ENCODE measurements around the gene ULK4.
"Not testable (repeated sequence)": the region's sequence is repeated elsewhere in the genome, so short reads cannot be mapped to it uniquely, and the experiment has no call there.

Gene ULK4

GRCh38 chr3:41683666-41684350, 278.1 kb downstream of the ULK4 start:
- DNase-seq, result no peak

DNA sequence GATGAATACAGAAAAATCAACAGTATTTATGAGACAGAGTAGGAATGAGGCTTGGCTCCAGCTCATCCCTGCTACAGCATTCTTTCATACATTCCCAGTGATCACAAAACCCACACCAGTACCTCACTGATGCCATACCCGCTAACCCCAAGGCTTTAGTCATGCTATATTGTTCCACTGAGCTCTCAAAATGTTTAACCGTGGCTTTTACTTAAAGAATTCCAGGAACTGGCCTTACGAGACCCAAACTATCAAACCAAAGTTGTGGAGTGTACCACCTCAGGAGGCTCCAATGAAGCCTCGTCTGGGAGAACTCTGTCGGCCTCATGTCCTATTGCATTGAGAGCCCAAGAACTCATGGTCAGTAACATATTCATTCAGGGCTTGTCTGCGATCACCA, 278.9 kb downstream of the ULK4 start:
- no peak for DNase-seq

DNA sequence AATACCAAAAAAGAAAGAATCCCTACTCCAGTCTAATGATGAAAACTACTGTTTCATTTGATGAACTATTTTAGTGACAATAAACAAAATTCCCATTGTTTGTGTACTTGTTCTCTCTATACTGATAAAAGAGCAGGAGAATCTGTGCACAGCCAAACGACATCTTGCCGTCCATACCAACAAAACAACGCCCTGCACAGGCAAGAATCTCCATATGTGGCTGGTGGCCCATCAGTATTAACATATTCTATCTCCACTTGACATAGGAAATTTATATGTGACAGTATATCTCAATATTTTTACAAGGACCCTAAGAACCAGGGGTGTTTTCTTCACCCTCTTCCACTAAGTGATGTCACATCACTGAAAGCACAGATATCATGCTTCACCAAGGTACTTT, 279.5 kb downstream of the ULK4 start:
- no peak for DNase-seq

GRCh38 chr3:41681479-41681878, 280.4 kb downstream of the ULK4 start:
- DNase-seq, result no peak

DNA sequence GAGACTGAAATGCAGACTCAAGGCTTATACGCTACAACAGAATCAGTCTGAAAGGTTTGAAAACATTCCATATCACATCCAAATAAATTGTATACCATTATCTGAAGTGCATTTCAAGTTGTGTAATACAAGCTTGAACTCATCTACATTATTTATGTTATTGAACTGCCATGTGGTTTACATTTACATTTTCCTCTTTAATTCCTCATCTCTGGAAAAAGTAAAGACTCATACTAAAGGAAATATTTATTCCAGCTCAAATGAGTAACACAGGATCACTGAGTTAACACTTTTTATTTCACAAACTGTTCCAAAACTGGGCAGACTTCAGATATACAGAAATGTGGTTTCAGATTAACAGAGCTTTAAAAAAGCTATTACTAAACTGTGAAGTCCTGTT, 282.5 kb downstream of the ULK4 start:
- no peak for DNase-seq

- not testable (repeated sequence) for DNase-seq
These were observed 286.8 kb downstream of the ULK4 start for GRCh38 chr3:41675102-41675501.

DNA sequence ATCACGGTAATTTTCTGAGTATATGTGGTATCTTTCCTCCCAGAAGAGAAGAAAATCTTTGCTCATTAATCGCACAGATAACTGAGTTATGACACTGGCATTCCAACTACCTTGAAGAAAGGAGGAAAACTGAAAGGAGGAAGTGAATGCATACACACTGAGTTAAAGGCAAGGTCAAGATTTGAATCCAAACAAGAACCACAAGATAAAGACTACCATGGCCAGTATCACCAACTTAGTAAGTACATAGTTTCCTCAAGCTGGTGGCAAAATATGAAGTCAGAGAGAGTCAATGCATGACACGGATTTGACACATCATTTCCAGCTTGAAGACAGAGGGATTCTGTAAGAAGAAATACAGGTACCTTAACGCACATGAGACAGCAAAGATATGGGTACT, 287.5 kb downstream of the ULK4 start:
- DNase-seq, result no peak

DNA sequence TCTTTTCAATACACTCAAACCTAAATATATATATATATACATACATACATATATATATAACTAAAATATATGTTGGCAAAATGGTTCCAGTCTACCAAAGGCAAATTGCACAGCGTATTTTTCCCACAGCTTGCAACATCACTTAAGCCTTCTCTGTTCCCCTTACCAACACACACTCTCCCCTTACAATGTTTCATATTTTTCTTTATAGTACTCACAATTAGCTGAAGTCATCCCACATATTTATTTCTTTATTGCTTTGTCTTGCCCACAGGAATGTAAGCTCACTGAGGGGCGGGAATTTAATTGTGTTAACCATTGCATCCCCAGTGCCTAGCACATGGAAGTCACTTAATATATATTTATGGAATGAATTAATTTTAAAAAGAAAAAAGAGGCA, 288.3 kb downstream of the ULK4 start:
- DNase-seq, result no peak

- no peak for DNase-seq
These were observed 293.5 kb downstream of the ULK4 start for GRCh38 chr3:41668379-41668778.

DNA sequence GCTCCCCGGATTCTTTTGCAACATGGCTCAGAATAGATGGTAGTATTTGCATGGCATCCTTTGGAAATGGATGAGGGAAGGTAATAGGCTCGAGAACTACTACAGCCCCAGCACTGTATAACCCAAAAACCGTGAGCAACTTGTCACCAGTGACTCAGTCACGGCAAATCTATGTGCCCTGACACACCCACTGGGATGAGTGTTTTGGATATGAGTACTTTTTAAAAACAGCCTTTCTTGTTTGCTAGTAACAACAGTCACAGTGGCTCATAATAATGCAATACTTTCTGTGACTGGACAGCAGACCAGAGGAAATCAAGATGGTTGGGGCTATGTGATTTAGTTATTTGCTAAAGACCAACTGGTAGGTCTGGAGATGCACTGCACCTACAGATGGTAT, 299.6 kb downstream of the ULK4 start:
- no peak for DNase-seq

- DNase-seq, result no peak
These were observed 300.1 kb downstream of the ULK4 start for GRCh38 chr3:41661796-41662195.

GRCh38 chr3:41660510-41660909, 301.4 kb downstream of the ULK4 start:
- DNase-seq, result no peak

GRCh38 chr3:41653571-41654239, 308.2 kb downstream of the ULK4 start:
- no peak for DNase-seq

- no peak for DNase-seq
These were observed 309.0 kb downstream of the ULK4 start for GRCh38 chr3:41652931-41653330.

GRCh38 chr3:41652506-41652905, 309.4 kb downstream of the ULK4 start:
- DNase-seq, result no peak

DNA sequence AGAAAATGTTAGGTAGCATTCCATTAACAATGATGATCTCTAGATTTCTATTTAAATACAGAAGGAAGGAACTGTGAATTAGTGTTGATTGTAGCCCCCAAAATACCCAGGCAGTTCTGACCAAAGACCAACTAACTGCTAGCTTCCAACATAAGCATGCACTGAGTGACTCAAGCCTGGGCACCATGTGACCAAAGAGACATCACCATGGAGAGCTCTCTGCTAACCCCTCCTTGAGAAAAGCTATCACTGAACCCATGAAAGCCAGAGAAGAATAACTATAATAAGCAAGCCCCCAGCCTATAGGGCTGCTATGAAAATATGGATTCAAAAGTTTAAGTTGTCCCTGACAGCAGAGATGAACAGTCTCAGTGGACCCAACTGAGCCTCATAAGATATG, 310.2 kb downstream of the ULK4 start:
- no peak for DNase-seq

- no peak for DNase-seq
These were observed 311.5 kb downstream of the ULK4 start for GRCh38 chr3:41650406-41650805.

DNA sequence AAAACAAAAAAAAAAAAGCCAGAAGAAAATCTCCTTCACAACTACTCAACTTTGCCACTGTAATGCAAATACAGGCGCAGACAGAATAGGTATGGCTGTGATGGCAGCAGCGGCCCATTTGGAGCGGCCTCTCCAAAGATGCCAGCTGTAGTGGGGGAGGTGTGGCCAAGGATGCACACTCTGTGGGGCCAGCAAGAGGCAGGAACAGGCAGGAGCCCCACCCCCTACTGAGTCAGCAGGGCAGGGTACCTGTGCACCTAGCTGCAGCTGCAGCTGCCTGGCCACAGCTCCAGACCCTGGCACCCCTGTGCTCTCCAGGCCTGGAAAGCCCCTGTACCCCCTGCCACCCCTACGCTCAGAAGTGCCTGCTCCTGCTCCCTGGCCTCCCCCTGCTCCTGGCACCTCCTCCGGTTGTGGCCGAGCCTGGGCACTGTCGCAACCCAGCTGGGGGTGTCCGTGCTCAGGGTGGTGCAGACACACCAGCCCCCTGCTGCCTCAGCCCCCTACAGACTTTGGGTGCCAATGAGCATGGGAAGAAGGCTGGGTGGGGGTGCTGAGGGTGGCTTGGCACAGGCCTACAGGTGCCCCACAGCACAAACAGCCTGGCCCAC, 312.7 kb downstream of the ULK4 start:
- DNase-seq, result no peak

DNA sequence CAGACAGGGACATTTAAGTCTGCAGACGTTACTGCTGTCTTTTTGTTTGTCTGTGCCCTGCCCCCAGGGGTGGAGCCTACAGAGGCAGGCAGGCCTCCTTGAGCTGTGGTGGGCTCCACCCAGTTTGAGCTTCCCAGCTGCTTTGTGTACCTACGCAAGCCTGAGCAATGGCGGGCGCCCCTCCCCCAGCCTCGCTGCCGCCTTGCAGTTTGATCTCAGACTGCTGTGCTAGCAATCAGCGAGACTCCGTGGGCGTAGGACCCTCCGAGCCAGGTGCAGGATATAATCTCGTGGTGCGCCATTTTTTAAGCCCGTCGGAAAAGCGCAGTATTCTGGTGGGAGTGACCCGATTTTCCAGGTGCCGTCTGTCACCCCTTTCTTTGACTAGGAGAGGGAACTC, 314.2 kb downstream of the ULK4 start:
- not testable (repeated sequence) for DNase-seq

DNA sequence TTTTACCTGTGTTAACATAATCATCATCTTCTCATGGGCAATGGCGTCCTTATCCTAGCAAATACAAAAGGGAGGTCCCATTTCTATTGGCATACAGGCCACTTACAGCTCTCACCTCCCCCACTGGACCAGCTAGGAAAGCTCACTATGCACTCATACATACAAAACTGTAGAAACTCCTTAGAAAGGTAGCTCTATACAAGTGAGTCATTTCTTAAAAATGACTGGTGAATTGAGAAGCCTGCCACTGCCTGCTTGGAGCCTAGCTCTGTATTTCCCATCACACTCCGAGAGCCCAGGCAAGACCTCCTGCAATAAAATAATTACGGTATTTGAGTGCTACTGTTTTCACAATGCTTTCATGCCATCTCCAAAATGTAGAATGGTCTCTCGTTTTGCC, 321.8 kb downstream of the ULK4 start:
- no peak for DNase-seq

GRCh38 chr3:41638381-41638780, 323.5 kb downstream of the ULK4 start:
- DNase-seq, result no peak

DNA sequence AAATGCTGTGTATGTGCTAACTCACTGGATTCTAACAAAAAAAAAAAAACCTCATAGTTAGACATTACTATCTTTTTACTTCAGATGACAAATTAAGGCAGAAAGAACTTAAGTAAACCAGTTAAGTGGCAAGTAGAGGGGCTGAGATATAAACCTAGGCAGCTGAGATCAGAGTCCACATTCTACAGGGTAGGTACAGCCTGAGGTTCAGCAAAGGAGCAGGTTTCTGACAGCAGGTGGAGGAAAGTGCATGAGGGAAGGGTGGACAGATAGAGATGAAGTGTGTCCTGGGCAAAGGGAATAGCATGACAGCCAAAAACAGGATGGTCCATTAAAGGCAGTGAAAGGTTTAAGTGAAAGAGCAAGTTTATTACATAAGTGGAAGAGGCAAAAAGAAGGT, 329.2 kb downstream of the ULK4 start:
- no peak for DNase-seq

- DNase-seq, result no peak
These were observed 331.2 kb downstream of the ULK4 start for GRCh38 chr3:41630708-41631107.

- no peak for DNase-seq
These were observed 331.9 kb downstream of the ULK4 start for GRCh38 chr3:41629986-41630385.

DNA sequence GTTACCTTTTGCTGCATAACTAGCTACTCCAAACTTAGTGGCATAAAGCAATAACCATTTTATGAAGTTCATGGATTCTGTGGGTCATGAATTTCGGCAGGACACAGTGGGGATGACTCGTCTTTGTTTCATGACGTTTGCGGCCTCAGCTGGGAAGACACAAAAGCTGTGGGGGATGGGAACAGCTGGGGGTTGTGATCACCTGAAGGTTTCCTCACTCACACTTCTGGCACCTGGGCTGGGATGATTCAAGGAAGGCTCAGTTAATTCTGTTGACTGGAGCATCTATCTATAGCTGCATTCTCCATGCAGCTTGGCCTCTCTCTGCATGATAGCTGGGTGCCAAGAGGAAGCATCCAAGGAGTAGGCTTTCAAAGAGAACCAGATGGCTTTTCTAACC, 332.8 kb downstream of the ULK4 start:
- no peak for DNase-seq
